HepG2 (cell line): Measurements from ENCODE around the gene SIVA1. TPM values are rescaled to one million over a fixed set of nuclear protein-coding genes. Genes with fewer than 3 reads are reported as not detected.
A peak's percentile ranks its signal among the peaks of the same experiment; 100 is the strongest.

Source experiments
- AKAP8 ChIP-seq: sonication (generic); formaldehyde crosslinking; IDR thresholded peaks from 2 replicates; pipeline ENCODE4 v1.5.1; 2020; ENCODE audit warnings: mild to moderate bottlenecking, missing genetic modification reagents
- HDAC2 ChIP-seq: sonication (generic); formaldehyde crosslinking; IDR thresholded peaks from 2 replicates; pipeline ENCODE4 v1.4.0; 2020; ENCODE audit warnings: missing genetic modification reagents
- KLF12 ChIP-seq: sonication (generic); formaldehyde crosslinking; IDR thresholded peaks from 2 replicates; pipeline ENCODE4 v1.4.0; 2020; ENCODE audit warnings: missing genetic modification reagents, borderline replicate concordance
- MLXIP ChIP-seq: sonication (generic); formaldehyde crosslinking; IDR thresholded peaks from 2 replicates; pipeline ENCODE4 v1.9.0; 2021; ENCODE audit warnings: missing genetic modification reagents, borderline replicate concordance
- NFAT5 ChIP-seq: sonication (generic); formaldehyde crosslinking; IDR thresholded peaks from 2 replicates; pipeline ENCODE4 v1.4.0; 2020; ENCODE audit warnings: missing genetic modification reagents
- NR2F6 ChIP-seq, 2 experiments: IDR thresholded peaks; 2 replicates each; pipeline ENCODE4 v1.6.1; 2016; ENCODE audit warnings: antibody characterized with exemption in 1 of 2, mild to moderate bottlenecking in 1 of 2
- SATB2 ChIP-seq: sonication (generic); formaldehyde crosslinking; IDR thresholded peaks from 2 replicates; pipeline ENCODE4 v1.5.0; 2020; ENCODE audit warnings: missing genetic modification reagents
- XRCC5 ChIP-seq: fragments of 200-400 bp; formaldehyde crosslinking; optimal IDR thresholded peaks from 2 replicates; pipeline ENCODE3; 2017; ENCODE audit warnings: mild to moderate bottlenecking, low read length
- ZHX2 ChIP-seq, 2 experiments: sonication (generic) in 1 of 2; formaldehyde crosslinking in 1 of 2; IDR thresholded peaks; 2 replicates each; pipeline versions ENCODE4 v1.6.1 to v1.9.0; 2014 to 2022; ENCODE audit warnings: antibody characterized with exemption in 1 of 2, borderline replicate concordance in 1 of 2, inconsistent platforms in 1 of 2, low read depth in 1 of 2, missing genetic modification reagents in 1 of 2
- polyA plus RNA-seq, 8 experiments: library from polyadenylated mRNA; depleted of rRNA in 3 of 8; stranded (reverse) in 7 of 8; unstranded in 1 of 8; fragments of >200 nt; fragmentation: Illumina TruSeq in 4 of 8; extraction: Trizol in 4 of 8; gene quantifications; 2 replicates each; pipeline versions ENCODE4 v1.2.1 to v1.2.3, GENCODE V29; 2011 to 2016; ENCODE audit warnings: low read depth in 4 of 8, missing spikeins in 1 of 8, mixed read lengths in 1 of 8; ENCODE audit not compliant: insufficient read depth in 1 of 8
- total RNA-seq, 5 experiments: library from RNA; depleted of rRNA; stranded (reverse); fragments of >200 nt; fragmentation: Illumina TruSeq; extraction: Trizol; gene quantifications; 2 replicates each; pipeline ENCODE4 v1.2.3, GENCODE V29; 2016; ENCODE audit warnings: low read depth in 1 of 5

SIVA1 gene
- total and polyA plus RNA-seq, 2 of the 13 experiments (the other 11 are each of a cell fraction or from before 2014, with no cell fraction given), result 123 to 186 TPM

GRCh38 chr14:104726600-104727451 lies 26.1 kb upstream of the SIVA1 start (continued):
- no peak for TF ChIP-seq NFAT5 (CRISPR knock-in tag)
- TF ChIP-seq ZHX2 (IDR thresholded peaks at IDR 0.05; ENCODE audit: low read depth), result no peak
- TF ChIP-seq ZHX2 (CRISPR knock-in tag; IDR thresholded peaks at IDR 0.05; ENCODE audit: borderline replicate concordance), result no peak
- TF ChIP-seq NR2F6 (IDR thresholded peaks at IDR 0.05), result 0 out of 2 replicates have a peak, but pooled peaks have one; percentile 24
- TF ChIP-seq NR2F6 (CRISPR knock-in tag; IDR thresholded peaks at IDR 0.05), result peak; percentile 54; the same call in 1 of the 2 replicates
- 0 out of 2 replicates have a peak, but pooled peaks have one; percentile 32 for TF ChIP-seq HDAC2
- TF ChIP-seq AKAP8, result peak; percentile 71
- 0 out of 2 replicates have a peak, but pooled peaks have one; percentile 54 for TF ChIP-seq KLF12
- no peak for TF ChIP-seq SATB2 (CRISPR knock-in tag)
- TF ChIP-seq XRCC5, result peak; percentile 60
- TF ChIP-seq MLXIP (CRISPR knock-in tag), result no peak
